HepG2 (cell line): Measurements from ENCODE around the gene SGSM1. TPM values are rescaled to one million over a fixed set of nuclear protein-coding genes. Genes with fewer than 3 reads are reported as not detected.
"Not testable (repeated sequence)": the region's sequence is repeated elsewhere in the genome, so short reads cannot be mapped to it uniquely, and the experiment has no call there.

Experiments
- ATAC-seq: fragments of 200-7000 bp; cut with Tn5 transposase; 3 replicates; pipeline ENCODE4 v1.9.1; 2020; ENCODE audit warnings: mild to moderate bottlenecking, moderate library complexity
- BruUV-seq: library from RNA; stranded (reverse); fragments of 400-500 nt; replicated peaks from 2 replicates; lab custom pipeline; 2021; lab: Mats Ljungman, UMichigan
- CTCF ChIA-PET: fragments of 300-600 bp; formaldehyde crosslinking; extraction: SDS; loops from one replicate; lab custom pipeline; 2021; ENCODE audit warnings: low total read pairs, inconsistent platforms, low intra/inter-chr PET ratio; lab: Yijun Ruan, JAX
- POLR2A ChIA-PET: fragments of 350-600 bp; sonication (Branson Sonifier 250); formaldehyde crosslinking; loops from one replicate; lab custom pipeline; 2020; ENCODE audit warnings: antibody characterized with exemption, inconsistent platforms; lab: Yijun Ruan, JAX
- DNase-seq: peaks from one replicate; pipeline ENCODE4 v3.0.0-alpha.2; 2015; ENCODE audit warnings: low spot score
- FAIRE-seq: peaks from 3 replicates; lab custom pipeline; 2011; peaks lifted over from hg19 to GRCh38; lab: Jason Lieb, UNC
- H2AFZ ChIP-seq: one replicate; pipeline ENCODE4 v1.6.1; 2011; ENCODE audit warnings: low read length, inconsistent platforms
- H3K27ac ChIP-seq: fragments of 300-600 bp; 3 replicates; pipeline ENCODE4 v1.8.0; 2011; ENCODE audit warnings: mixed run types, mild to moderate bottlenecking, mixed read lengths, low read length, inconsistent platforms; ENCODE audit not compliant: insufficient read depth; ENCODE audit errors: extremely low read length
- H3K27me3 ChIP-seq, 2 experiments: fragments of 200-600 bp in 1 of 2; 2 replicates in 1 of 2; 3 replicates in 1 of 2; pipeline versions ENCODE4 v1.6.0 to v1.8.0; 2011; ENCODE audit warnings: low read length in 2 of 2, mild to moderate bottlenecking in 2 of 2, moderate library complexity in 2 of 2, inconsistent platforms in 1 of 2; ENCODE audit not compliant: insufficient read depth in 2 of 2, control insufficient read depth in 1 of 2
- H3K36me3 ChIP-seq, 2 experiments: fragments of 200-600 bp in 1 of 2; replicated peaks in 1 of 2; 2 replicates in 1 of 2; 3 replicates in 1 of 2; pipeline versions ENCODE4 v1.5.1 to v1.8.0; 2011; ENCODE audit warnings: low read length in 2 of 2, inconsistent platforms in 1 of 2; ENCODE audit not compliant: insufficient read depth in 2 of 2, control insufficient read depth in 1 of 2
- H3K4me1 ChIP-seq: 2 replicates; pipeline ENCODE4 v1.5.1; 2012; ENCODE audit warnings: low read length, inconsistent platforms; ENCODE audit not compliant: insufficient read depth
- H3K4me2 ChIP-seq: 2 replicates; pipeline ENCODE4 v1.6.0; 2011; ENCODE audit warnings: low read depth, low read length, inconsistent platforms
- H3K4me3 ChIP-seq, 3 experiments: fragments of 200-600 bp in 1 of 3; sonication (generic), shearing (Covaris generic) in 1 of 3; replicated peaks in 1 of 3; 2 replicates each; pipeline ENCODE4 v1.5.1; 2011 to 2016; ENCODE audit warnings: low read length in 3 of 3, inconsistent platforms in 2 of 3, low read depth in 2 of 3, mild to moderate bottlenecking in 2 of 3, control low read depth in 1 of 3, mixed read lengths in 1 of 3; ENCODE audit not compliant: insufficient read depth in 1 of 3
- H3K79me2 ChIP-seq: one replicate; pipeline ENCODE4 v1.6.1; 2011; ENCODE audit warnings: low read length, inconsistent platforms; ENCODE audit not compliant: insufficient read depth
- H3K9ac ChIP-seq: 2 replicates; pipeline ENCODE4 v1.6.0; 2011; ENCODE audit warnings: mild to moderate bottlenecking, low read depth, low read length, inconsistent platforms; ENCODE audit not compliant: insufficient read depth
- H3K9me3 ChIP-seq: 2 replicates; pipeline ENCODE4 v1.5.1; 2012; ENCODE audit warnings: mild to moderate bottlenecking, low read length
- H4K20me1 ChIP-seq: 2 replicates; pipeline ENCODE4 v1.6.0; 2011; ENCODE audit warnings: inconsistent platforms, mild to moderate bottlenecking, low read length, moderate library complexity; ENCODE audit not compliant: insufficient read depth
- CREBL2 ChIP-seq: sonication (generic); formaldehyde crosslinking; IDR thresholded peaks from 2 replicates; pipeline ENCODE4 v1.8.1; 2023; ENCODE audit warnings: missing genetic modification reagents, mild to moderate bottlenecking, borderline replicate concordance
- HNF4G ChIP-seq, 2 experiments: sonication (generic) in 1 of 2; formaldehyde crosslinking in 1 of 2; IDR thresholded peaks; 2 replicates each; pipeline versions ENCODE4 v1.4.0 to v1.6.1; 2011 to 2020; ENCODE audit warnings: borderline replicate concordance in 2 of 2, low read depth in 2 of 2, mild to moderate bottlenecking in 2 of 2, low read length in 1 of 2, missing genetic modification reagents in 1 of 2, moderate library complexity in 1 of 2
- HNRNPK ChIP-seq: fragments of 200-400 bp; formaldehyde crosslinking; IDR thresholded peaks from 2 replicates; pipeline ENCODE4 v1.6.1; 2018; ENCODE audit warnings: low read length, low read depth, moderate library complexity, mild to moderate bottlenecking; ENCODE audit not compliant: poor library complexity, severe bottlenecking
- HNRNPL ChIP-seq: fragments of 200-400 bp; formaldehyde crosslinking; IDR thresholded peaks from 2 replicates; pipeline ENCODE4 v1.6.1; 2017; ENCODE audit warnings: mild to moderate bottlenecking, low read depth, low read length
- MAF1 ChIP-seq: sonication (generic); formaldehyde crosslinking; IDR thresholded peaks from 2 replicates; pipeline ENCODE4 v1.5.0; 2020; ENCODE audit warnings: missing genetic modification reagents, borderline replicate concordance
- MEF2D ChIP-seq: sonication (generic); formaldehyde crosslinking; IDR thresholded peaks from 2 replicates; pipeline ENCODE4 v1.5.1; 2020; ENCODE audit warnings: mild to moderate bottlenecking, missing genetic modification reagents
- TERF1 ChIP-seq: sonication (generic); formaldehyde crosslinking; IDR thresholded peaks from 2 replicates; pipeline ENCODE4 v1.8.0; 2022; ENCODE audit warnings: mild to moderate bottlenecking, missing genetic modification reagents, moderate library complexity
- YEATS4 ChIP-seq: sonication (generic); formaldehyde crosslinking; IDR thresholded peaks from 2 replicates; pipeline ENCODE4 v1.4.0; 2020; ENCODE audit warnings: missing genetic modification reagents, borderline replicate concordance
- ZBTB44 ChIP-seq: sonication (generic); formaldehyde crosslinking; IDR thresholded peaks from 2 replicates; pipeline ENCODE4 v1.4.0; 2020; ENCODE audit warnings: missing genetic modification reagents
- ZNF460 ChIP-seq: sonication (generic); formaldehyde crosslinking; IDR thresholded peaks from 2 replicates; pipeline ENCODE4 v1.5.1; 2020; ENCODE audit warnings: missing genetic modification reagents, mild to moderate bottlenecking, borderline replicate concordance
- ZNF512B ChIP-seq: sonication (generic); formaldehyde crosslinking; IDR thresholded peaks from 2 replicates; pipeline ENCODE4 v1.5.1; 2020; ENCODE audit warnings: missing genetic modification reagents, mild to moderate bottlenecking, borderline replicate concordance
- ZNF776 ChIP-seq: sonication (generic); formaldehyde crosslinking; IDR thresholded peaks from 2 replicates; pipeline ENCODE4 v1.4.0; 2020; ENCODE audit warnings: mild to moderate bottlenecking, missing genetic modification reagents
- ZSCAN25 ChIP-seq: sonication (generic); formaldehyde crosslinking; IDR thresholded peaks from 2 replicates; pipeline ENCODE4 v1.8.0; 2022; ENCODE audit warnings: mild to moderate bottlenecking, missing genetic modification reagents
- WGBS: methylation state at CpG from one replicate; pipeline ENCODE4 v1.1.6; 2017; ENCODE audit warnings: low lambda C conversion rate; 5-methylcytosine and 5-hydroxymethylcytosine counted together
- in situ Hi-C: cut with HindIII; loops from 2 replicates; pipeline ENCODE4 v1.10.0; 2017; ENCODE audit warnings: low pct_unique_long_range_greater_than_20kb; ENCODE audit not compliant: extremely low pct_ligation_motif_present
- intact Hi-C: fragments of 100-400 bp; cut with micrococcal nuclease; formaldehyde crosslinking; loops from one replicate; pipeline ENCODE4 v1.10.0; 2022; ENCODE audit not compliant: unreplicated experiment
- polyA plus RNA-seq, 8 experiments: library from polyadenylated mRNA; depleted of rRNA in 3 of 8; stranded (reverse) in 7 of 8; unstranded in 1 of 8; fragments of >200 nt; fragmentation: Illumina TruSeq in 4 of 8; extraction: Trizol in 4 of 8; gene quantifications; 2 replicates each; pipeline versions ENCODE4 v1.2.1 to v1.2.3, GENCODE V29; 2011 to 2016; ENCODE audit warnings: low read depth in 4 of 8, missing spikeins in 1 of 8, mixed read lengths in 1 of 8; ENCODE audit not compliant: insufficient read depth in 1 of 8
- total RNA-seq, 5 experiments: library from RNA; depleted of rRNA; stranded (reverse); fragments of >200 nt; fragmentation: Illumina TruSeq; extraction: Trizol; gene quantifications; 2 replicates each; pipeline ENCODE4 v1.2.3, GENCODE V29; 2016; ENCODE audit warnings: low read depth in 1 of 5

SGSM1 gene
- total and polyA plus RNA-seq, 2 of the 13 experiments (the other 11 are each of a cell fraction or from before 2014, with no cell fraction given): 0.07 TPM; not detected in 1

GRCh38 chr22:24905909-24906308 is 99.9 kb downstream of the SGSM1 start:
- no peak for FAIRE-seq
- ChIA-PET CTCF (no interaction called here), POLR2A (no interaction called here)
- intact Hi-C loops (no loop called here), in situ Hi-C loops (no loop called here)
- H3K4me1 ChIP-seq: no peaks in the 10 kb centered on the region
- H2AFZ ChIP-seq: no peak overlapping the region
- H4K20me1 ChIP-seq: no peaks in the 10 kb centered on the region
- H3K9me3 ChIP-seq: peaks cover 8% of the 10 kb centered on the region
- no peak overlapping the region for H3K4me2 ChIP-seq
- H3K36me3 ChIP-seq: no peaks in the 10 kb centered on the region
- no peak overlapping the region for H3K27ac ChIP-seq
- WGBS: 95% methylated on average over 1 of the region's 1 CpG
- H3K27me3 ChIP-seq: no peaks in the 10 kb centered on the region
- no peak for ATAC-seq
- no TSS peak for BruUV-seq
- no peak overlapping the region for H3K4me3 ChIP-seq
- DNase-seq: no peak
- TF ChIP-seq HNRNPL (no peak), ZBTB44 (CRISPR knock-in tag) (no peak), TERF1 (no peak), MEF2D (CRISPR knock-in tag) (no peak), MAF1 (no peak), ZSCAN25 (no peak), CREBL2 (no peak), ZNF512B (CRISPR knock-in tag) (no peak), HNRNPK (no peak), ZNF460 (no peak), ZNF776 (CRISPR knock-in tag) (no peak), HNF4G (IDR thresholded peaks at IDR 0.05; ENCODE audit: borderline replicate concordance, low read depth, low read length) (no peak), HNF4G (CRISPR knock-in tag; IDR thresholded peaks at IDR 0.05; ENCODE audit: borderline replicate concordance, low read depth) (no peak), YEATS4 (no peak)
- H3K9ac ChIP-seq: no peak overlapping the region
- no peaks in the 10 kb centered on the region for H3K79me2 ChIP-seq

GRCh38 chr22:24907101-24907500 is 101.1 kb downstream of the SGSM1 start:
- H3K27me3 ChIP-seq, intact Hi-C loops, H3K79me2 ChIP-seq, H4K20me1 ChIP-seq, H3K4me1 ChIP-seq, H3K4me3 ChIP-seq, CTCF ChIA-PET, FAIRE-seq, H2AFZ ChIP-seq, BruUV-seq, H3K27ac ChIP-seq, in situ Hi-C loops, H3K9ac ChIP-seq, H3K4me2 ChIP-seq, DNase-seq, POLR2A ChIA-PET, H3K36me3 ChIP-seq, H3K9me3 ChIP-seq, ATAC-seq: not testable (repeated sequence)
- WGBS: 51% methylated on average over 3 of the region's 3 CpGs
